Activated CD4-positive, alpha-beta T cell treated with anti-CD3 and anti-CD28 coated beads for 36 hours (primary cell): ENCODE data around the gene LIX1L. TPM values are rescaled to one million over a fixed set of nuclear protein-coding genes. Genes with fewer than 3 reads are reported as not detected.
A peak's percentile ranks its signal among the peaks of the same experiment; 100 is the strongest.

Experiments
- ATAC-seq: fragments of 200-7000 bp; cut with Tn5 transposase; one replicate; pipeline ENCODE4 v1.10.0; 2021; ENCODE audit warnings: mild to moderate bottlenecking, moderate library complexity
- CTCF ChIA-PET: fragments of 350-600 bp; sonication (Branson Sonifier 250); formaldehyde crosslinking; loops from one replicate; lab custom pipeline; 2021; ENCODE audit warnings: antibody characterized with exemption; lab: Charles Lee
- POLR2A ChIA-PET: fragments of 350-600 bp; sonication (Branson Sonifier 250); formaldehyde crosslinking; loops from one replicate; lab custom pipeline; 2021; ENCODE audit warnings: antibody characterized with exemption, inconsistent platforms; lab: Charles Lee
- DNase-seq: peaks from one replicate; pipeline ENCODE4 v3.0.0-alpha.2; 2020
- H3K27ac Mint-ChIP-seq: one replicate; pipeline ENCODE4 v1.8.0; 2021; ENCODE audit warnings: mixed read lengths
- H3K27me3 Mint-ChIP-seq: one replicate; pipeline ENCODE4 v1.8.0; 2021; ENCODE audit warnings: mixed read lengths
- H3K36me3 Mint-ChIP-seq: one replicate; pipeline ENCODE4 v1.8.0; 2021; ENCODE audit warnings: low read depth, mixed read lengths
- H3K4me1 Mint-ChIP-seq: one replicate; pipeline ENCODE4 v1.8.0; 2021; ENCODE audit warnings: mixed read lengths
- H3K4me3 Mint-ChIP-seq: one replicate; pipeline ENCODE4 v1.8.0; 2021; ENCODE audit warnings: mild to moderate bottlenecking, moderate library complexity, mixed read lengths
- H3K9me3 Mint-ChIP-seq: one replicate; pipeline ENCODE4 v1.8.0; 2021; ENCODE audit warnings: low read depth, mixed read lengths
- intact Hi-C, 2 experiments: fragments of 100-400 bp; cut with DNase I in 1 of 2; cut with micrococcal nuclease in 1 of 2; formaldehyde crosslinking; loops; one replicate each; pipeline versions ENCODE4 v1.14.2 to v1.15.1; 2022 to 2024; cut with DNase I, micrococcal nuclease
- total RNA-seq, 2 experiments: library from RNA; stranded (reverse); gene quantifications; one replicate each; pipeline ENCODE4 v1.2.3, GENCODE V29; 2021

LIX1L gene
- total RNA-seq, 2 experiments from 2014 or later = 44.9 to 49.4 TPM

- H3K4me1 Mint-ChIP-seq = peaks cover 39% of the 10 kb centered on the region
- POLR2A ChIA-PET = interaction anchor here (0.6 to 7.6 kb wide), 4 partner anchors 8 to 241 kb away, joined by 3 to 127 read pairs (median 3); partner anchors contain the start of genes ANKRD34A, POLR3GL and TXNIP
Observed at GRCh38 chr1:145985502-145986439, 28.0 kb upstream of the LIX1L start.

GRCh38 chr1:145985129-145985501, 27.3 kb upstream of the LIX1L start:
- ChIA-PET CTCF (interaction anchor here (1.0 to 1.2 kb wide), 3 partner anchors 9 to 22 kb away, joined by 3 to 6 read pairs (median 4); no protein-coding TSS in a partner anchor), POLR2A (interaction anchor here (1.0 to 7.6 kb wide), 2 partner anchors 8 to 21 kb away, joined by 3 to 127 read pairs; partner anchors contain the start of genes ANKRD34A, POLR3GL and TXNIP)
- no peak for DNase-seq
- intact Hi-C loops = loop anchor here in 1 of 2 experiments (1.0 kb wide), 1 partner anchor 9 kb away; no protein-coding TSS in a partner anchor
- no peaks in the 10 kb centered on the region for H3K27me3 Mint-ChIP-seq
- no peak overlapping the region for H3K4me3 Mint-ChIP-seq
- no peaks in the 10 kb centered on the region for H3K36me3 Mint-ChIP-seq
- H3K27ac Mint-ChIP-seq = peak overlapping the region; percentile 52
- peaks cover 34% of the 10 kb centered on the region for H3K4me1 Mint-ChIP-seq
- peaks cover 2% of the 10 kb centered on the region for H3K9me3 Mint-ChIP-seq
- ATAC-seq = no peak

More at GRCh38 chr1:145985502-145986439, 28.0 kb upstream of the LIX1L start:
- Mint-ChIP-seq H3K27ac (peak overlapping the region; percentile 52), H3K4me3 (no peak overlapping the region), H3K27me3 (no peaks in the 10 kb centered on the region), H3K36me3 (no peaks in the 10 kb centered on the region), H3K9me3 (peaks cover 2% of the 10 kb centered on the region)
- no peak for ATAC-seq
- CTCF ChIA-PET = interaction anchor here (0.6 to 13.6 kb wide), 4 partner anchors 6 to 25 kb away, joined by 3 to 161 read pairs (median 5); no protein-coding TSS in a partner anchor
- peak; percentile 39 for DNase-seq
- intact Hi-C loops = loop anchor here in 1 of 2 experiments (1.0 kb wide), 1 partner anchor 9 kb away; no protein-coding TSS in a partner anchor

DNA sequence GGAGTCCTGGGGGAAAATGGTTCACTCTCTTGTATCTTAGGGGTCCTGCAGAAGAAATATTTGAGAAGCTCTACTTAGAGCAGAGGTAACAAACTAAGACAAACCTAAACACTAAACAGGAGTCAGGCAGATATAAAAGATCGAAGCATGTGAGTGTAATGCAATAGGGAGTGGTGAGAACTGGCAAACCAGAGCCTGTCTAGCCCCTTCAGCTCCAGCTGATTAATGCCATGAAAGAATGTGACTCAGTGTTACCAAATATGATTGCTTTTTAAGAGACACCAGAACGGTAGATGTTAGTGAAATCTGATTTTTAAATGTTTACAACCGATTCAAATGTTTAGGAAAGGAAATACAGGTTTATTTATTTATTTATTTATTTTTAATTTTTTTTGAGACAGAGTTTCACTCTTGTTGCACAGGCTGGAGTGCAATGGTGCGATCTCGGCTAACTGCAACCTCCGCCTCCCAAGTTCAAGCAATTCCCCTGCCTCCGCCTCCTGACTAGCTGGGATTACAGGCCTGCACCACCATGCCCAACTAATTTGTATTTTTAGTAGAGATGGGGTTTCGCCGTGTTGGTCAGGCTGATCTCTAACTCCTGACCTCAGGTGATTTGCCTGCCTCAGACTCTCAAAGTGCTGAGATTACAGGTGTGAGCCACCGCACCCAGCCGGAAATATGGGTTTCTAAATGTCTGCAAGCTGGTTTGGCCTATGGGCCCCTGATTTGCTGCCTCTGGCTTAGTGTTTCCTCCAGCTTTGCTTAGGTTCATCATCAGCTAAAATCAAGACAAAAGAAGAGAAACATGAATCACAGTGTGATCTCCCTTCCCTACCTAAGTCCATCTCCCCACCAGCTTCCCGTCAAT, 26.4 kb upstream of the LIX1L start:
- ChIA-PET CTCF (interaction anchor here (0.6 to 9.2 kb wide), 7 partner anchors 9 to 138 kb away, joined by 3 to 161 read pairs (median 3); partner anchors contain the start of gene TXNIP), POLR2A (interaction anchor here (7.6 kb wide), 1 partner anchor 9 kb away, joined by 127 read pairs; the partner anchor contains the start of gene TXNIP)
- ATAC-seq (no peak), DNase-seq (peak; percentile 56)
- Mint-ChIP-seq H3K4me1 (peaks cover 34% of the 10 kb centered on the region), H3K9me3 (peaks cover 2% of the 10 kb centered on the region), H3K36me3 (no peaks in the 10 kb centered on the region), H3K27me3 (no peaks in the 10 kb centered on the region), H3K27ac (peak overlapping the region; percentile 72), H3K4me3 (no peak overlapping the region)
- intact Hi-C loops = no loop called here

DNA sequence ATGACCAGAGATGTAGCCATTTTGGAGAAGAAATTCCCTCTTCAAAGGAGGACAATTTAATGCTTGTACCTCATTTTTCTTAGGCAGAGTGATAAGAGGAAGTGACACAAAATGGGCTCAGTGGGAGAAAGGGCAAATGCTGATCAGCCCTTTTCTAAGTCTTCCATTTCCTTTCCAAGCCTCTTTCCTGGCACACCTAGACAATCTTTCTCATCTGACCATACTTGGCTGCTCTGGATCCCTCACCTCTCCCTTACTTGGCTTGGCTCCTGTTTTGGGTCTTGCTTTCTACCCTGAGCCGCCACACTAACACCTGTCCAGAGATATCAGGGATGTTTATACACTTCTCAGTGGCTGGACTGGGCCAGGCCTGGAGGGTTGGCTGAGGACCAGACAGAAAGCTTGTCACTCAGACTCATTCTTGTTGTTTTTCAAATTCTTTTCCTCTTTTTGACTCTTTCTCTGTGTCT, 25.4 kb upstream of the LIX1L start:
- no peak for DNase-seq
- ChIA-PET CTCF (interaction anchor here (0.9 to 9.2 kb wide), 4 partner anchors 10 to 24 kb away, joined by 3 to 161 read pairs (median 30); partner anchors contain the start of gene TXNIP), POLR2A (interaction anchor here (7.6 kb wide), 1 partner anchor 10 kb away, joined by 127 read pairs; the partner anchor contains the start of gene TXNIP)
- Mint-ChIP-seq H3K4me3 (no peak overlapping the region), H3K9me3 (no peaks in the 10 kb centered on the region), H3K27ac (peak overlapping the region; percentile 64), H3K4me1 (peaks cover 27% of the 10 kb centered on the region), H3K27me3 (no peaks in the 10 kb centered on the region), H3K36me3 (no peaks in the 10 kb centered on the region)
- ATAC-seq = no peak
- intact Hi-C loops = no loop called here

- DNase-seq (no peak), ATAC-seq (no peak)
- peaks cover 20% of the 10 kb centered on the region for H3K4me1 Mint-ChIP-seq
- POLR2A ChIA-PET = interaction anchor here (7.6 kb wide), 1 partner anchor 11 kb away, joined by 127 read pairs; the partner anchor contains the start of gene TXNIP
- intact Hi-C loops = no loop called here
- CTCF ChIA-PET = interaction anchor here (0.9 to 9.2 kb wide), 4 partner anchors 11 to 25 kb away, joined by 4 to 161 read pairs (median 32); partner anchors contain the start of genes LIX1L and TXNIP
- H3K27me3 Mint-ChIP-seq = no peaks in the 10 kb centered on the region
- H3K4me3 Mint-ChIP-seq = no peak overlapping the region
- H3K27ac Mint-ChIP-seq = peak overlapping the region; percentile 64
- H3K9me3 Mint-ChIP-seq = no peaks in the 10 kb centered on the region
- H3K36me3 Mint-ChIP-seq = no peaks in the 10 kb centered on the region
Observed at GRCh38 chr1:145982010-145982723, 24.4 kb upstream of the LIX1L start.

- H3K27ac Mint-ChIP-seq = no peak overlapping the region
- ChIA-PET POLR2A (interaction anchor here (0.9 to 7.6 kb wide), 7 partner anchors 13 to 71 kb away, joined by 3 to 127 read pairs (median 14); partner anchors contain the start of genes ANKRD34A, HJV, LIX1L and POLR3GL), CTCF (interaction anchor here (0.6 to 9.2 kb wide), 10 partner anchors 12 to 137 kb away, joined by 3 to 161 read pairs (median 20); partner anchors contain the start of genes ANKRD34A, POLR3GL and TXNIP)
- no peak for ATAC-seq
- no peak for DNase-seq
- H3K9me3 Mint-ChIP-seq = no peaks in the 10 kb centered on the region
- intact Hi-C loops = no loop called here
- H3K4me1 Mint-ChIP-seq = peaks cover 13% of the 10 kb centered on the region
- H3K27me3 Mint-ChIP-seq = no peaks in the 10 kb centered on the region
- no peaks in the 10 kb centered on the region for H3K36me3 Mint-ChIP-seq
- no peak overlapping the region for H3K4me3 Mint-ChIP-seq
Observed at GRCh38 chr1:145980457-145980994, 22.7 kb upstream of the LIX1L start.

DNA sequence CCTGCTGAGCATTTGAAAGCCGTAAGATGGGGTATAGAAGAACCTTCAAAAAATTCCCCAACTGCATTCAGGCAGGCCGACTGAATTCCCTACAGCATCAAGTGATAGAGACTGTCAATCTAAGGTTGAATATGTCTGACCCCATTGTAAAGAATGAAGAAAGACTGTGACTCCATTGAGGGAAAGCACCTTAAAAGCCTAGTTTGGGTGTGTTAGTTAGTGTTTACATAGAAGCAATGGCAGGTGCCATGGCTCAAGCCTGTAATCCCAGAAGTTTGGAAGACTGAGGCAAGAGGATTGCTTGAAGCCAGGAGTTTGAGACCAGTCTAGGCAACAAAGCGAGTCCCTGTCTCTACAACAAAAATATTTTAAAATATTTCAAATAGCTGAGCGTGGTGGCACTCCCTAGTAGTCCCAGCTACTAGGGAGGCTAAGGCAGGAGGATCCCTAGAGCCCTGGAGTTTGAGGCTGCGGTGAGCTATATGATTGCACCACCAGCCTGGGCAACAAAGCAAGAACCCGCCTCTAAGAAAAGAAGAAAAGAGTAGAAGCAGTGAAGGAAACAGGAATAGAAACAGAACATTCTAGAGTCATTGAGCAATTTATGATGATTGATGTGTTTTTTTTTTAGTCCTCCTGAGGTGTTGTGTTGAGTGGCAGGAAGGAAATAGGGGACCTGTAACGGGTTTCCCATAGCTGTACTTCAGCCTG, 22.1 kb upstream of the LIX1L start:
- Mint-ChIP-seq H3K4me1 (peaks cover 7% of the 10 kb centered on the region), H3K9me3 (no peaks in the 10 kb centered on the region), H3K4me3 (no peak overlapping the region), H3K36me3 (no peaks in the 10 kb centered on the region), H3K27ac (no peak overlapping the region), H3K27me3 (no peaks in the 10 kb centered on the region)
- DNase-seq (peak; percentile 44), ATAC-seq (peak; percentile 16)
- ChIA-PET CTCF (interaction anchor here (0.6 to 9.2 kb wide), 16 partner anchors 13 to 199 kb away, joined by 3 to 161 read pairs (median 6); partner anchors contain the start of genes ANKRD34A, HJV, NUDT17 and PIAS3), POLR2A (interaction anchor here (0.6 to 7.6 kb wide), 14 partner anchors 14 to 171 kb away, joined by 3 to 127 read pairs (median 4); partner anchors contain the start of genes ANKRD34A, HJV, LIX1L and POLR3GL)
- intact Hi-C loops = loop anchor here (1.0 to 2.0 kb wide), 7 partner anchors 15 to 57 kb away; partner anchors contain the start of genes ANKRD34A (in 2 of the 2), POLR3GL (in 2 of the 2), RBM8A (in 2 of the 2) and TXNIP (in 2 of the 2)

DNA sequence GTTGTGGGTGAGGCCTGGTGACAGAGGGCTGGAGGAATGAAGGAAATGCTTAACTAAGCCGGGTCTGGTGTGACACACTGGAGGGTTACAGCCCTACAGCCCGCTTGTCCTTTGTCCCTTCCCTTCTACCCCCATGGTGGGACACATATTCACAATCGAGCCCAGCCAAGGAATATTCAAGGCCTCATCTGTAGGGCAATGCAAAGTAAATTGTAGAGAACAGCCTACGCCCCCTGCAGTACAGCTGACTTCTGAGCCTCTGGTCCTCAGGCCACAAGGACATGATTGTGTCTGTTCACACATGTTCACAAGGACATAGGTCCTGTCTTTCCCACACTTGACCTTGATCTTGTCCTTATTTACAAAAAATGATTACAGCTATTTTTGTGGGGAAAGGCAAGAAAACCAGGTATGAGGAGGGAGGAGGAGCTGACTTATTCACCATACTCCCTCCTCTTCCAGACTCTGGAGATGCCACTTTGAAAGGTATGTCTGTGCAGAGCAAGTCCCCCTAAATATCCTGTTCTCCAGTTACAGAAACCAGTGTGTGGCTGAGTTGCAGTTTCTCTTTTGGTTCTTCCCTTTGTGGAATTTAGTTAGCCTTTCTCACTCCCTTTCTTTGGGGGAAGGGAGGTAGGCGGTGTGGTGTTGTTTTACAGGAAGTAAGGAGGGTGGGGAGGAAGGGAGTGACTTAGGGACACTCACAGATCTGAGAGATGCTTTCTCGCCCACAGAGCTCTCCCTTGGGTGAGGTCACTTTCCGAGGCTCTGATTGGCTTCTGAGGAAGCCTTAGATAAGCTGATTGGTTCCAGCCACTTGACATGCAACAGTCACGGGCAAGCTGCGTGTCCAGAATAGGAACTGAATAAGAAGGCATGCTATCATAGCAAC, 21.3 kb upstream of the LIX1L start:
- ATAC-seq (peak; percentile 86), DNase-seq (peak; percentile 91)
- Mint-ChIP-seq H3K4me1 (peaks cover 5% of the 10 kb centered on the region), H3K36me3 (no peaks in the 10 kb centered on the region), H3K9me3 (no peaks in the 10 kb centered on the region), H3K4me3 (no peak overlapping the region), H3K27me3 (no peaks in the 10 kb centered on the region), H3K27ac (no peak overlapping the region)
- CTCF ChIA-PET = interaction anchor here (0.9 to 9.2 kb wide), 18 partner anchors 14 to 198 kb away, joined by 3 to 161 read pairs (median 6); partner anchors contain the start of genes ANKRD34A, HJV, LIX1L and NUDT17
- POLR2A ChIA-PET = interaction anchor here (0.6 to 7.6 kb wide), 14 partner anchors 14 to 170 kb away, joined by 3 to 127 read pairs (median 5); partner anchors contain the start of genes ANKRD34A, HJV, LIX1L and POLR3GL
- intact Hi-C loops = loop anchor here (1.0 to 2.0 kb wide), 7 partner anchors 14 to 58 kb away; partner anchors contain the start of genes ANKRD34A (in 2 of the 2), POLR3GL (in 2 of the 2), RBM8A (in 2 of the 2) and TXNIP (in 2 of the 2)
